Measurements from ENCODE around the gene MBNL3. TPM values are rescaled to one million over a fixed set of nuclear protein-coding genes. Genes with fewer than 3 reads are reported as not detected.

MBNL3 gene
- total RNA-seq, 1 experiment from 2014 or later: 42.2 TPM

GRCh38 chrX:132426695-132427281, 62.0 kb downstream of the MBNL3 start:
- intact Hi-C loops (cut with micrococcal nuclease; ENCODE audit: unreplicated experiment): no loop called here
- Histone ChIP-seq H3K27me3 (replicated peaks; ENCODE audit: insufficient read depth, low read depth, low read length, poor library complexity) (peaks cover 7% of the 10 kb centered on the region), H3K4me3 (ENCODE audit: low read depth, low read length, poor library complexity, severe bottlenecking) (no peak overlapping the region), H3K27ac (ENCODE audit: low read depth, low read length, poor library complexity, severe bottlenecking) (no peak overlapping the region), H3K9me3 (ENCODE audit: low read depth, low read length, poor library complexity, severe bottlenecking) (no peaks in the 10 kb centered on the region), H3K36me3 (ENCODE audit: insufficient read depth, low read length, poor library complexity, severe bottlenecking) (no peaks in the 10 kb centered on the region), H3K4me1 (ENCODE audit: insufficient read depth, low read length, poor library complexity, severe bottlenecking) (no peaks in the 10 kb centered on the region)
- no peak for TF ChIP-seq CTCF (conservative IDR thresholded peaks at IDR 0.05; ENCODE audit: low read depth, low read length)
- TF ChIP-seq EZH2 (IDR thresholded peaks at IDR 0.05; ENCODE audit: borderline replicate concordance, low read depth, low read length, poor library complexity, severe bottlenecking): no peak
- BruUV-seq (replicated peaks): no TSS peak
- no peak for DNase-seq (ENCODE audit: low spot score)
- ChIA-PET CTCF (no interaction called here), POLR2A (ENCODE audit: low non-redundant PET) (no interaction called here)

- no TSS peak for BruUV-seq (replicated peaks)
- POLR2A ChIA-PET (ENCODE audit: low non-redundant PET): no interaction called here
- no peak for TF ChIP-seq CTCF (conservative IDR thresholded peaks at IDR 0.05; ENCODE audit: low read depth, low read length)
- no peak for TF ChIP-seq EZH2 (IDR thresholded peaks at IDR 0.05; ENCODE audit: borderline replicate concordance, low read depth, low read length, poor library complexity, severe bottlenecking)
- Histone ChIP-seq H3K27me3 (replicated peaks; ENCODE audit: insufficient read depth, low read depth, low read length, poor library complexity) (peaks cover 15% of the 10 kb centered on the region), H3K4me1 (ENCODE audit: insufficient read depth, low read length, poor library complexity, severe bottlenecking) (no peaks in the 10 kb centered on the region), H3K27ac (ENCODE audit: low read depth, low read length, poor library complexity, severe bottlenecking) (no peak overlapping the region), H3K4me3 (ENCODE audit: low read depth, low read length, poor library complexity, severe bottlenecking) (no peak overlapping the region), H3K9me3 (ENCODE audit: low read depth, low read length, poor library complexity, severe bottlenecking) (no peaks in the 10 kb centered on the region), H3K36me3 (ENCODE audit: insufficient read depth, low read length, poor library complexity, severe bottlenecking) (no peaks in the 10 kb centered on the region)
- intact Hi-C loops (cut with micrococcal nuclease; ENCODE audit: unreplicated experiment): no loop called here
- no peak for DNase-seq (ENCODE audit: low spot score)
- CTCF ChIA-PET: no interaction called here
These were observed 63.0 kb downstream of the MBNL3 start for GRCh38 chrX:132425744-132426318.

- no peak for DNase-seq (ENCODE audit: low spot score)
- Histone ChIP-seq H3K4me1 (ENCODE audit: insufficient read depth, low read length, poor library complexity, severe bottlenecking) (no peaks in the 10 kb centered on the region), H3K27ac (ENCODE audit: low read depth, low read length, poor library complexity, severe bottlenecking) (no peak overlapping the region), H3K9me3 (ENCODE audit: low read depth, low read length, poor library complexity, severe bottlenecking) (no peaks in the 10 kb centered on the region), H3K4me3 (ENCODE audit: low read depth, low read length, poor library complexity, severe bottlenecking) (no peak overlapping the region), H3K36me3 (ENCODE audit: insufficient read depth, low read length, poor library complexity, severe bottlenecking) (no peaks in the 10 kb centered on the region), H3K27me3 (replicated peaks; ENCODE audit: insufficient read depth, low read depth, low read length, poor library complexity) (peaks cover 16% of the 10 kb centered on the region)
- TF ChIP-seq EZH2 (IDR thresholded peaks at IDR 0.05; ENCODE audit: borderline replicate concordance, low read depth, low read length, poor library complexity, severe bottlenecking): no peak
- no peak for TF ChIP-seq CTCF (conservative IDR thresholded peaks at IDR 0.05; ENCODE audit: low read depth, low read length)
- no TSS peak for BruUV-seq (replicated peaks)
- intact Hi-C loops (cut with micrococcal nuclease; ENCODE audit: unreplicated experiment): no loop called here
- ChIA-PET CTCF (no interaction called here), POLR2A (ENCODE audit: low non-redundant PET) (no interaction called here)
These were observed 65.5 kb downstream of the MBNL3 start for GRCh38 chrX:132423323-132423722.
